HepG2 (cell line): ENCODE measurements around the gene ELMO2. TPM values are rescaled to one million over a fixed set of nuclear protein-coding genes. Genes with fewer than 3 reads are reported as not detected.
A peak's percentile ranks its signal among the peaks of the same experiment; 100 is the strongest.

Experiments
- ATAC-seq: fragments of 200-7000 bp; cut with Tn5 transposase; 3 replicates; pipeline ENCODE4 v1.9.1; 2020; ENCODE audit warnings: mild to moderate bottlenecking, moderate library complexity
- BruUV-seq: library from RNA; stranded (reverse); fragments of 400-500 nt; replicated peaks from 2 replicates; lab custom pipeline; 2021; lab: Mats Ljungman, UMichigan
- CTCF ChIA-PET: fragments of 300-600 bp; formaldehyde crosslinking; extraction: SDS; loops from one replicate; lab custom pipeline; 2021; ENCODE audit warnings: low total read pairs, inconsistent platforms, low intra/inter-chr PET ratio; lab: Yijun Ruan, JAX
- POLR2A ChIA-PET: fragments of 350-600 bp; sonication (Branson Sonifier 250); formaldehyde crosslinking; loops from one replicate; lab custom pipeline; 2020; ENCODE audit warnings: antibody characterized with exemption, inconsistent platforms; lab: Yijun Ruan, JAX
- DNase-seq: peaks from one replicate; pipeline ENCODE4 v3.0.0-alpha.2; 2015; ENCODE audit warnings: low spot score
- FAIRE-seq: peaks from 3 replicates; lab custom pipeline; 2011; peaks lifted over from hg19 to GRCh38; lab: Jason Lieb, UNC
- H2AFZ ChIP-seq: one replicate; pipeline ENCODE4 v1.6.1; 2011; ENCODE audit warnings: low read length, inconsistent platforms
- H3K27ac ChIP-seq: fragments of 300-600 bp; 3 replicates; pipeline ENCODE4 v1.8.0; 2011; ENCODE audit warnings: mixed run types, mild to moderate bottlenecking, mixed read lengths, low read length, inconsistent platforms; ENCODE audit not compliant: insufficient read depth; ENCODE audit errors: extremely low read length
- H3K27me3 ChIP-seq, 2 experiments: fragments of 200-600 bp in 1 of 2; 2 replicates in 1 of 2; 3 replicates in 1 of 2; pipeline versions ENCODE4 v1.6.0 to v1.8.0; 2011; ENCODE audit warnings: low read length in 2 of 2, mild to moderate bottlenecking in 2 of 2, moderate library complexity in 2 of 2, inconsistent platforms in 1 of 2; ENCODE audit not compliant: insufficient read depth in 2 of 2, control insufficient read depth in 1 of 2
- H3K36me3 ChIP-seq, 2 experiments: fragments of 200-600 bp in 1 of 2; replicated peaks in 1 of 2; 2 replicates in 1 of 2; 3 replicates in 1 of 2; pipeline versions ENCODE4 v1.5.1 to v1.8.0; 2011; ENCODE audit warnings: low read length in 2 of 2, inconsistent platforms in 1 of 2; ENCODE audit not compliant: insufficient read depth in 2 of 2, control insufficient read depth in 1 of 2
- H3K4me1 ChIP-seq: 2 replicates; pipeline ENCODE4 v1.5.1; 2012; ENCODE audit warnings: low read length, inconsistent platforms; ENCODE audit not compliant: insufficient read depth
- H3K4me2 ChIP-seq: 2 replicates; pipeline ENCODE4 v1.6.0; 2011; ENCODE audit warnings: low read depth, low read length, inconsistent platforms
- H3K4me3 ChIP-seq, 3 experiments: fragments of 200-600 bp in 1 of 3; sonication (generic), shearing (Covaris generic) in 1 of 3; replicated peaks in 1 of 3; 2 replicates each; pipeline ENCODE4 v1.5.1; 2011 to 2016; ENCODE audit warnings: low read length in 3 of 3, inconsistent platforms in 2 of 3, low read depth in 2 of 3, mild to moderate bottlenecking in 2 of 3, control low read depth in 1 of 3, mixed read lengths in 1 of 3; ENCODE audit not compliant: insufficient read depth in 1 of 3
- H3K79me2 ChIP-seq: one replicate; pipeline ENCODE4 v1.6.1; 2011; ENCODE audit warnings: low read length, inconsistent platforms; ENCODE audit not compliant: insufficient read depth
- H3K9ac ChIP-seq: 2 replicates; pipeline ENCODE4 v1.6.0; 2011; ENCODE audit warnings: mild to moderate bottlenecking, low read depth, low read length, inconsistent platforms; ENCODE audit not compliant: insufficient read depth
- H3K9me3 ChIP-seq: 2 replicates; pipeline ENCODE4 v1.5.1; 2012; ENCODE audit warnings: mild to moderate bottlenecking, low read length
- H4K20me1 ChIP-seq: 2 replicates; pipeline ENCODE4 v1.6.0; 2011; ENCODE audit warnings: inconsistent platforms, mild to moderate bottlenecking, low read length, moderate library complexity; ENCODE audit not compliant: insufficient read depth
- AKAP8 ChIP-seq: sonication (generic); formaldehyde crosslinking; IDR thresholded peaks from 2 replicates; pipeline ENCODE4 v1.5.1; 2020; ENCODE audit warnings: mild to moderate bottlenecking, missing genetic modification reagents
- CREBL2 ChIP-seq: sonication (generic); formaldehyde crosslinking; IDR thresholded peaks from 2 replicates; pipeline ENCODE4 v1.8.1; 2023; ENCODE audit warnings: missing genetic modification reagents, mild to moderate bottlenecking, borderline replicate concordance
- CSRNP1 ChIP-seq: sonication (generic); formaldehyde crosslinking; IDR thresholded peaks from 2 replicates; pipeline ENCODE4 v1.8.1; 2023; ENCODE audit warnings: mild to moderate bottlenecking, missing genetic modification reagents
- DMTF1 ChIP-seq: sonication (generic); formaldehyde crosslinking; IDR thresholded peaks from 2 replicates; pipeline ENCODE4 v1.4.0; 2020; ENCODE audit warnings: mild to moderate bottlenecking, missing genetic modification reagents
- HIC2 ChIP-seq: sonication (generic); formaldehyde crosslinking; IDR thresholded peaks from 2 replicates; pipeline ENCODE4 v1.9.0; 2022; ENCODE audit warnings: low read depth, missing genetic modification reagents
- MXD1 ChIP-seq: sonication (generic); formaldehyde crosslinking; IDR thresholded peaks from 2 replicates; pipeline ENCODE4 v1.4.0; 2020; ENCODE audit warnings: mild to moderate bottlenecking, missing genetic modification reagents
- NAIF1 ChIP-seq: sonication (generic); formaldehyde crosslinking; IDR thresholded peaks from 2 replicates; pipeline ENCODE4 v1.5.0; 2020; ENCODE audit warnings: mild to moderate bottlenecking, missing genetic modification reagents, borderline replicate concordance
- SALL1 ChIP-seq: sonication (generic); formaldehyde crosslinking; IDR thresholded peaks from 2 replicates; pipeline ENCODE4 v1.8.0; 2022; ENCODE audit warnings: mild to moderate bottlenecking, missing genetic modification reagents
- TARDBP ChIP-seq: sonication (generic); formaldehyde crosslinking; IDR thresholded peaks from 2 replicates; pipeline ENCODE4 v1.8.0; 2022; ENCODE audit warnings: mild to moderate bottlenecking, missing genetic modification reagents
- TOPORS ChIP-seq: sonication (generic); formaldehyde crosslinking; IDR thresholded peaks from 2 replicates; pipeline ENCODE4 v1.8.0; 2023; ENCODE audit warnings: mild to moderate bottlenecking, missing genetic modification reagents
- ZBTB26 ChIP-seq: IDR thresholded peaks from 2 replicates; pipeline ENCODE4 v1.6.1; 2016; ENCODE audit warnings: missing compliant biosample characterization, missing genetic modification reagents, borderline replicate concordance
- ZNF546 ChIP-seq: sonication (generic); formaldehyde crosslinking; conservative IDR thresholded peaks from 2 replicates; pipeline ENCODE4 v1.8.1; 2023; ENCODE audit warnings: mild to moderate bottlenecking, missing genetic modification reagents
- ZNF550 ChIP-seq: sonication (generic); formaldehyde crosslinking; IDR thresholded peaks from 2 replicates; pipeline ENCODE4 v1.4.0; 2020; ENCODE audit warnings: mild to moderate bottlenecking, missing genetic modification reagents, borderline replicate concordance
- WGBS: methylation state at CpG from one replicate; pipeline ENCODE4 v1.1.6; 2017; ENCODE audit warnings: low lambda C conversion rate; 5-methylcytosine and 5-hydroxymethylcytosine counted together
- in situ Hi-C: cut with HindIII; loops from 2 replicates; pipeline ENCODE4 v1.10.0; 2017; ENCODE audit warnings: low pct_unique_long_range_greater_than_20kb; ENCODE audit not compliant: extremely low pct_ligation_motif_present
- intact Hi-C: fragments of 100-400 bp; cut with micrococcal nuclease; formaldehyde crosslinking; loops from one replicate; pipeline ENCODE4 v1.10.0; 2022; ENCODE audit not compliant: unreplicated experiment
- polyA plus RNA-seq, 8 experiments: library from polyadenylated mRNA; depleted of rRNA in 3 of 8; stranded (reverse) in 7 of 8; unstranded in 1 of 8; fragments of >200 nt; fragmentation: Illumina TruSeq in 4 of 8; extraction: Trizol in 4 of 8; gene quantifications; 2 replicates each; pipeline versions ENCODE4 v1.2.1 to v1.2.3, GENCODE V29; 2011 to 2016; ENCODE audit warnings: low read depth in 4 of 8, missing spikeins in 1 of 8, mixed read lengths in 1 of 8; ENCODE audit not compliant: insufficient read depth in 1 of 8
- total RNA-seq, 5 experiments: library from RNA; depleted of rRNA; stranded (reverse); fragments of >200 nt; fragmentation: Illumina TruSeq; extraction: Trizol; gene quantifications; 2 replicates each; pipeline ENCODE4 v1.2.3, GENCODE V29; 2016; ENCODE audit warnings: low read depth in 1 of 5

Gene ELMO2
- total and polyA plus RNA-seq, 2 of the 13 experiments (the other 11 are each of a cell fraction or from before 2014, with no cell fraction given): 30.6 to 35.7 TPM

- TF ChIP-seq TARDBP (CRISPR knock-in tag): no peak
- TF ChIP-seq, all 625 proteins: peak for 1
These were observed 56.7 kb downstream of the ELMO2 start (continued) for GRCh38 chr20:46349742-46350056.

GRCh38 chr20:46349035-46349741, 57.2 kb downstream of the ELMO2 start:
- no peaks in the 10 kb centered on the region for H3K27me3 ChIP-seq
- no peak overlapping the region for H3K4me3 ChIP-seq
- ChIA-PET CTCF (interaction anchor here (1.1 to 3.3 kb wide), 2 partner anchors 42 to 335 kb away, joined by 3 to 16 read pairs; no protein-coding TSS in a partner anchor), POLR2A (interaction anchor here (1.0 to 4.7 kb wide), 2 partner anchors 13 to 15 kb away, joined by 3 to 37 read pairs; no protein-coding TSS in a partner anchor)
- WGBS: 72% methylated on average over 12 of the region's 12 CpGs
- H4K20me1 ChIP-seq: no peaks in the 10 kb centered on the region; the same call in 1 of the 2 replicates
- TSS peak; percentile 18 for BruUV-seq
- no peak overlapping the region for H3K4me2 ChIP-seq
- H2AFZ ChIP-seq: no peak overlapping the region
- peaks cover 10 to 12% of the 10 kb centered on the region in 2 experiments; a peak in 3 of 5 replicates for H3K36me3 ChIP-seq
- peak; percentile 58 for ATAC-seq
- no peak overlapping the region for H3K9ac ChIP-seq
- in situ Hi-C loops (no loop called here), intact Hi-C loops (loop anchor here (1.0 to 2.0 kb wide), 2 partner anchors 42 to 217 kb away; no protein-coding TSS in a partner anchor)
- H3K27ac ChIP-seq: no peak overlapping the region
- H3K4me1 ChIP-seq: peaks cover 39% of the 10 kb centered on the region
- no peaks in the 10 kb centered on the region for H3K79me2 ChIP-seq
- H3K9me3 ChIP-seq: no peaks in the 10 kb centered on the region
- peak; percentile 46 for DNase-seq
- peak; percentile 57 for FAIRE-seq
- TF ChIP-seq ZNF550 (CRISPR knock-in tag) (no peak), DMTF1 (CRISPR knock-in tag) (no peak), NAIF1 (CRISPR knock-in tag) (no peak), CREBL2 (CRISPR knock-in tag) (no peak), SALL1 (peak; percentile 32; the same call in 1 of the 2 replicates), TOPORS (CRISPR knock-in tag) (no peak), HIC2 (CRISPR knock-in tag) (no peak), ZNF546 (CRISPR knock-in tag) (no peak), AKAP8 (CRISPR knock-in tag) (no peak), ZBTB26 (CRISPR knock-in tag) (no peak), CSRNP1 (no peak), MXD1 (CRISPR knock-in tag) (0 out of 2 replicates have a peak, but pooled peaks have one; percentile 11)
